HG03378 (cell line): ENCODE data around the gene TMEM207.

Experiments
- ATAC-seq: cut with Tn5 transposase; IDR thresholded peaks from one replicate; pipeline ENCODE4 v1.9.1; 2021; ENCODE audit warnings: mild to moderate bottlenecking, moderate library complexity; ENCODE audit not compliant: unreplicated experiment

TMEM207 gene

GRCh38 chr3:190444576-190445145 is 5.0 kb downstream of the TMEM207 start:
- ATAC-seq = no peak

- no peak for ATAC-seq
Measured at GRCh38 chr3:190444006-190444405, 5.7 kb downstream of the TMEM207 start.

GRCh38 chr3:190443257-190443656 is 6.4 kb downstream of the TMEM207 start:
- no peak for ATAC-seq

- no peak for ATAC-seq
Measured at GRCh38 chr3:190442240-190442639, 7.5 kb downstream of the TMEM207 start.

- no peak for ATAC-seq
Measured at GRCh38 chr3:190436331-190436730, 13.4 kb downstream of the TMEM207 start.

GRCh38 chr3:190435618-190436017 is 14.1 kb downstream of the TMEM207 start:
- no peak for ATAC-seq

- no peak for ATAC-seq
Measured at GRCh38 chr3:190433626-190434025, 16.1 kb downstream of the TMEM207 start.

- ATAC-seq = no peak
Measured at GRCh38 chr3:190432216-190432615, 17.5 kb downstream of the TMEM207 start.

- no peak for ATAC-seq
Measured at GRCh38 chr3:190430906-190431305, 18.8 kb downstream of the TMEM207 start.

GRCh38 chr3:190429681-190430080 is 20.0 kb downstream of the TMEM207 start:
- ATAC-seq = no peak

- ATAC-seq = no peak
Measured at GRCh38 chr3:190426806-190427507, 22.7 kb downstream of the TMEM207 start.

GRCh38 chr3:190425833-190426232 is 23.9 kb downstream of the TMEM207 start:
- ATAC-seq = no peak

GRCh38 chr3:190424478-190425439 is 24.9 kb downstream of the TMEM207 start:
- peak; percentile 57 for ATAC-seq

- ATAC-seq = peak; percentile 14
Measured at GRCh38 chr3:190424108-190424477, 25.6 kb downstream of the TMEM207 start.

- ATAC-seq = no peak
Measured at GRCh38 chr3:190414297-190414696, 35.4 kb downstream of the TMEM207 start.

- ATAC-seq = no peak
Measured at GRCh38 chr3:190404715-190405114, 45.0 kb downstream of the TMEM207 start.

- no peak for ATAC-seq
Measured at GRCh38 chr3:190401963-190402362, 47.7 kb downstream of the TMEM207 start.

GRCh38 chr3:190399677-190400076 is 50.0 kb downstream of the TMEM207 start:
- ATAC-seq = no peak

- no peak for ATAC-seq
Measured at GRCh38 chr3:190397889-190398288, 51.8 kb downstream of the TMEM207 start.

GRCh38 chr3:190396001-190396400 is 53.7 kb downstream of the TMEM207 start:
- ATAC-seq = no peak

- no peak for ATAC-seq
Measured at GRCh38 chr3:190388703-190389102, 61.0 kb downstream of the TMEM207 start.
